ENCODE measurements around the gene CEP164. TPM values are rescaled to one million over a fixed set of nuclear protein-coding genes. Genes with fewer than 3 reads are reported as not detected.

Gene CEP164
- total RNA-seq, 4 donors from 2014 or later, result 3.4 to 9.2 (median 5.8) TPM

GRCh38 chr11:117458275-117459122 lies 130.8 kb downstream of the CEP164 start:
- intact Hi-C loops (cut with DNase I; ENCODE audit: low total_unique reads) (no loop called here), in situ Hi-C loops (cut with MboI; ENCODE audit: low sequenced_read_pairs in 4 of 4) (no loop called here)

DNA sequence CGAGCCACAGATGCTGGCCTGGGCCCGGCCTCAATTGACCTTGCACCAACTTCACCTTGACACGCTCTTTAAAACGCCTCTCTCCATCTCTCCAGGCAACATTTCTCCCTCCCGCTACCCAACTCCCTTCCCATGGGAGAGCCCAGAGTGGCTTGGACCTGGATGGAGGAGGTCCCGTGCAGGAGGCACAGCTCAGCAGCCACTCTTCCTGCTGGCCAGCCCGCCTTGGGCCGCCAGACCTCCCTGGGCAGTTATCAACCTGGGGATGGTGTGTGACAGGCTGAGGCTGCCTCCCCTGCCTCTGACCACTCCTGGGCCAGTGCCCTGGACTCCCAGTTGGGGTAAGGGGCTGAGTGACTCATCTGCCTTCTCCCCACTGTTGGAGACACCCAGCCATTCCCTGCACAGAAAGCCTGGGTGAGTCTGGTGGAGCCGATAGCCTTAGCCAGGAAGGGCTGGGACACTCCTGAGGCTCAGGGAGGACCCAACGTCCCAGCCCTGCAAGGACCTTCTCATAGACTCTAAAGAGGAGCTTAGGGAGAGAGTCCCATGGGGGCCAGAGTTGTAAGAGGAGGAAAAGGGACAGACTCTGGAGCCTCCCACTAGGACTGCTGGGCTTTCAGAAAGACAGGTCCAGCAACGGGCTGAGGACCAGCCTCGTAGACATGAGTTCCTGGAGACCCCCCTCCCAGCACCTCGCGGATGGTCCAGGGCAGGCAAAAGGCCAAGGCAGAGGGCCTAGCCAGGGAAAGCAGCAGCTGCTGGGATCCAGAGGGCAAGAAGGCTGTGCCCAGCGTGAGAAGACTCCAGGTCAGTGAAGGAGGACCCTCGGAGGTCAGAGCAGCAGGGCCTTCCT lies 131.7 kb downstream of the CEP164 start:
- Histone ChIP-seq H3K9me3 (no peaks in the 10 kb centered on the region), H3K36me3 (no peaks in the 10 kb centered on the region), H3K27me3 (no peaks in the 10 kb centered on the region), H3K27ac (no peak overlapping the region), H3K4me1 (no peaks in the 10 kb centered on the region), H3K4me3 (no peak overlapping the region)
- intact Hi-C loops (cut with DNase I; ENCODE audit: low total_unique reads) (no loop called here), in situ Hi-C loops (cut with MboI; ENCODE audit: low sequenced_read_pairs in 4 of 4) (no loop called here)
- no peak for TF ChIP-seq CTCF (IDR thresholded peaks at IDR 0.05 in 4 of 5, conservative IDR thresholded peaks at IDR 0.05 in 1 of 5)
- TF ChIP-seq POLR2A (IDR thresholded peaks at IDR 0.05), result no peak
- DNase-seq (no peak), ATAC-seq (no peak)

More at GRCh38 chr11:117458275-117459122, 130.8 kb downstream of the CEP164 start:
- H3K36me3 ChIP-seq, result no peaks in the 10 kb centered on the region
- ATAC-seq (no peak), DNase-seq (no peak)
- peaks cover 0 to 4% (median 0%) of the 10 kb centered on the region in 3 donors for H3K9me3 ChIP-seq
- no peaks in the 10 kb centered on the region for H3K4me1 ChIP-seq
- no peak overlapping the region for H3K27ac ChIP-seq
- H3K27me3 ChIP-seq, result no peaks in the 10 kb centered on the region
- H3K4me3 ChIP-seq, result no peak overlapping the region
- TF ChIP-seq POLR2A (IDR thresholded peaks at IDR 0.05) (no peak), CTCF (IDR thresholded peaks at IDR 0.05 in 4 of 5, conservative IDR thresholded peaks at IDR 0.05 in 1 of 5) (no peak)

GRCh38 chr11:117459979-117460300 lies 132.3 kb downstream of the CEP164 start:
- Histone ChIP-seq H3K4me3 (no peak overlapping the region), H3K4me1 (no peaks in the 10 kb centered on the region), H3K9me3 (no peaks in the 10 kb centered on the region), H3K27ac (no peak overlapping the region), H3K27me3 (no peaks in the 10 kb centered on the region), H3K36me3 (no peaks in the 10 kb centered on the region)
- intact Hi-C loops (cut with DNase I; ENCODE audit: low total_unique reads) (no loop called here), in situ Hi-C loops (cut with MboI; ENCODE audit: low sequenced_read_pairs in 4 of 4) (no loop called here)
- ATAC-seq (no peak), DNase-seq (no peak)
- TF ChIP-seq CTCF (IDR thresholded peaks at IDR 0.05 in 4 of 5, conservative IDR thresholded peaks at IDR 0.05 in 1 of 5) (no peak), POLR2A (IDR thresholded peaks at IDR 0.05) (no peak)

GRCh38 chr11:117461396-117462182 lies 133.9 kb downstream of the CEP164 start:
- Histone ChIP-seq H3K27ac (no peak overlapping the region), H3K27me3 (no peaks in the 10 kb centered on the region), H3K9me3 (no peaks in the 10 kb centered on the region), H3K4me3 (no peak overlapping the region), H3K4me1 (no peaks in the 10 kb centered on the region), H3K36me3 (no peaks in the 10 kb centered on the region)
- TF ChIP-seq POLR2A (IDR thresholded peaks at IDR 0.05) (no peak), CTCF (IDR thresholded peaks at IDR 0.05 in 4 of 5, conservative IDR thresholded peaks at IDR 0.05 in 1 of 5) (no peak)
- no peak for DNase-seq
- no peak for ATAC-seq
- in situ Hi-C loops (cut with MboI; ENCODE audit: low sequenced_read_pairs in 4 of 4), result no loop called here
- intact Hi-C loops (cut with DNase I; ENCODE audit: low total_unique reads), result no loop called here

All from gastrocnemius medialis (tissue), 4 donors.